HCEC 1CT (cell line): Measurements from ENCODE around the gene CPTP.

ENCODE experiments used
- DNase-seq: peaks from one replicate; pipeline ENCODE4 v3.0.0-alpha.2; 2017

Gene CPTP

DNA sequence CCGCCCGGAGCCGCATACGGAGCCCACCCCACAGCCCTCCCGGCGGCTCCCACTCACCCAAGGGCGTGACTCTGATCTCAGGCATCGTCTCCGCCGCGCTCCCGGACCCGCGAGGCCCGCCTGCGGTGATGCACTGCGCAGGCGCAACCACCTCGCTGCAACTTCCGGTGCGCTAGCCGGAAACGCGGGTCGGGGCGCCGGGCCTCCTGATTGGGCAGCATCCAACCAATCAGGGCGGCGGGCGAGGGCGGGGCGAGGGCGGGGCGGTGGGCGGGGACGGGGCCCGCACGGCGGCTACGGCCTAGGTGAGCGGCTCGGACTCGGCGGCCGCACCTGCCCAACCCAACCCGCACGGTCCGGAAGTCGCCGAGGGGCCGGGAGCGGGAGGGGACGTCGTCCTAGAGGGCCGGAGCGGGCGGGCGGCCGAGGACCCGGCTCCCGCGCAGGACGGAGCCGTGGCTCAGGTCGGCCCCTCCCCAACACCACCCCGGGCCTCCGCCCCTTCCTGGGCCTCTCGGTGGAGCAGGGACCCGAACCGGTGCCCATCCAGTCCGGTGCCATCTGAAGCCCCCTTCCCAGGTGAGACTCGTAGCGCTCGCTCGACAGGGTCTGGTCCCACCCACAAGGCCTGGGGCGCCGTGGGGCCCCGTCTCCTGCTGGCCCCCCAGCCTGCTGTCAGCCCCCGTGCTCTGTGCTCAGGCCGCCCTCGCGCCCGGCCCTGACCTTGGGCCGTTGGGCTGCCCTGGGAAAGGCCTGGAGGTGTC, at the start of gene CPTP, which contains the start of gene INTS11:
Gene CPTP, plus strand, starts transcription at position 279 of the 764 bp plus-strand sequence. CDS start 2,109 bp downstream, outside the sequence.
Gene INTS11, minus strand, starts transcription at position 137 of the 764 bp plus-strand sequence. Its CDS starts 52 bp downstream, at position 85.
- DNase-seq = peak; percentile 89

DNA sequence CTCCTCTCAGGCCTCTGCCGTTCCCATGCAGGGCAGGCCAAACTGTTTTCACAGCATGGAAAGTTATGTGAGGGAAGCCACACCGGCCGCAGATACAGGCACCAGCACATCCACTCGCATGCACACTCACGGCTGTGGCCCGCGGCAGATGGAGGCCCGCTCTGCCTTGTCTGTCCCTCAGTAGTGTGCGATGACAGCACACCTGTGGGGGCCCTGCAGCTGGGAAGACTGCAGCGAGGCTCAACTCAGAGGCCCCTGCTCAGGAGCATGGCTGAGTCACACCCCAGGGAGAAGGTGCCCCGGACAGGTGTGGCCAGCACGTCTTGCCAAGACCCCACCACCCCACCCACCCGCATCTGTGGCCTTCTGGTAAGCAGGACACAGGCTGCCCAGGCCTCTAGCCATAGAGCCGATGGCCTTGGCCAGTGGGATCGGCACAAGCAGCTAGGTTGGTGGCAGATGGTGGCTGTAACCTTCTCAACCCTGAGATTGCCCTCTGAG, 49.6 kb upstream of the CPTP start:
- DNase-seq = no peak

DNA sequence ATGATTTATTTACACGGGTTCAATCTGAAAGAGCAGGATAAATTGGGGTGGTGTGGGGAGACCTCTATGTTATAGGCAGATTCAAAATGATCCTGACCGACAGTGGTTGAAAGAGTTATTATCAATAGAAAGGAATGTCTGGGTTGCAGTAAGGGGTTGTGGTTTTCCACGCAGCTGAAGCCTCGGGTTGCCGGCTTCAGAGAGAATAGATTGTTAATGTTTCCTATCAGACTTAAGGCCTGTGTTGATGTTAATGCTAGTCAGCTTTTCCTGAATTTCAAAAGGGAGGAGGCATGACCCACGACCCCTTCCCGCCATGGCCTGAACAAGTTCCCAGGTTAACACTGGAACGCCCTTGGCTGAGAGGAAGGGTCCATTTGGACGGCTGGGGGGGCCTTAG, 48.8 kb upstream of the CPTP start:
- no peak for DNase-seq

DNA sequence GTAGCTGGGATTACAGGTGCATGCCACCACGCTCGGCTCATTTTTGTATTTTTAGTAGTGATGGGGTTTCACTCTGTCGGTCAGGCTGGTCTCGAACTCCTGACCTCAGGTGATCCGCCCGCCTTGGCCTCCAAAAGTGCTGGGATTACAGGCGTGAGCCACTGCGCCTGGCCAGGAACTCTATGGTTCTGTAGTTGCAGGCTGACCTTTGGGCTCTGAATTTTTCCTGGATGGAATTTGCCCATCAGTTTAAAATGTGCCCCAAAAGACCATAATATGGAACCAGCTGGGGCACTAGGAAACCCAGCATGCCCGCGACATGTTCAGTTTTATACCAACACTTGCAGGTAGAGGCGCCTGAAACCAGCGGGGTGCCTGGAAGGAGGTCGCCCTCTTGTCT, 46.0 kb upstream of the CPTP start:
- DNase-seq = no peak

DNA sequence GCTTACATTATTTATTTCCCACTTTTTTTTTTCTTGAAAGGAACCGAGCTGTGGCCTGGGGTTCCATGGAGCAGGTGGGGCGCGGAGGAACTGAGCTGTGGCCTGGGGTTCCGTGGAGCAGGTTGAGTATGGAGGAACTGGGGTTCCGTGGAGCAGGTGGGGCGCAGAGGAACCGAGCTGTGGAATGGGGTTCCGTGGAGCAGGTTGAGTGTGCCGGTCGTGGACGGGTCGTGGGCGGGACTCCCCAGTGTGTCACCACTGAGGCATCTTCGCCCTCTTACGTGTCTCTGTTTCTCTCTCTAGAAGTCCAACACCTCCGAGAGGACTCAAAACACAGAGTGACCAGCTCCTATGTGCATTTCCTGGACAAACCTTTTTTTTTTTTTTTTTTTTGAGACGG, 45.6 kb upstream of the CPTP start:
- no peak for DNase-seq

DNA sequence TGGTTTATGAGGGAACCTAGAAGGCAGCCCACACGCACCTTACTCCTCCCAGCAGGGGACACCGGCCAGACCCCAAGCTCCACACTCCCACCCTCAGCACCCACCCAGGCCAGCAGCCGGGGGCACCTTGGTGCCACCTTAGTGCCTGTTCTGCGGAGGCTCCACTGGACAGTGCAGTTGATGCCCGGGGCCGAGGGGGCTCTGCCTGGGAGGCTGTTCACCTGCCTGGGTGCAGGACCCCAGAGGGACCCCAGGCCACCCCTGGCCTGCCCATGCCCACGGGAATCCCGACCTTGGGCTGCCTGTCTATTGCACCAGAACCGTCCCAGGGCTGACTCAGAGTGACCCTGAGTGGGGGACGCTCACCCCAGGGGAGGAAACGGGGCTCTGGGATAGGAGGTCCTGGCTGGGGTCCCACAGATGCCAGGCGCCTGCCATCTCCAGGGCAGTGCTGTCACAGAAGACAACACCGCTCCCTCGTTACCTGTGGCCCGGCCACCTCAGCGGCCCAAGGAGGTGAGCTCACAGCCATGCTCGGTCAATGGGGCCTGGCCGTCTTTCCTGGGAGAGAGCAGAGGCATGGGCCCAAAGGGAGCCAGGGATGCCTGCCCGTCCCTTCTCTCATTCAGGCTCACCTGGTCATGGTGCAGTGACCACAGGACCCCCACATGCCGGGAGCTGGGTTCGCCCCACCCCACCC, 43.7 kb upstream of the CPTP start:
- DNase-seq = no peak

DNA sequence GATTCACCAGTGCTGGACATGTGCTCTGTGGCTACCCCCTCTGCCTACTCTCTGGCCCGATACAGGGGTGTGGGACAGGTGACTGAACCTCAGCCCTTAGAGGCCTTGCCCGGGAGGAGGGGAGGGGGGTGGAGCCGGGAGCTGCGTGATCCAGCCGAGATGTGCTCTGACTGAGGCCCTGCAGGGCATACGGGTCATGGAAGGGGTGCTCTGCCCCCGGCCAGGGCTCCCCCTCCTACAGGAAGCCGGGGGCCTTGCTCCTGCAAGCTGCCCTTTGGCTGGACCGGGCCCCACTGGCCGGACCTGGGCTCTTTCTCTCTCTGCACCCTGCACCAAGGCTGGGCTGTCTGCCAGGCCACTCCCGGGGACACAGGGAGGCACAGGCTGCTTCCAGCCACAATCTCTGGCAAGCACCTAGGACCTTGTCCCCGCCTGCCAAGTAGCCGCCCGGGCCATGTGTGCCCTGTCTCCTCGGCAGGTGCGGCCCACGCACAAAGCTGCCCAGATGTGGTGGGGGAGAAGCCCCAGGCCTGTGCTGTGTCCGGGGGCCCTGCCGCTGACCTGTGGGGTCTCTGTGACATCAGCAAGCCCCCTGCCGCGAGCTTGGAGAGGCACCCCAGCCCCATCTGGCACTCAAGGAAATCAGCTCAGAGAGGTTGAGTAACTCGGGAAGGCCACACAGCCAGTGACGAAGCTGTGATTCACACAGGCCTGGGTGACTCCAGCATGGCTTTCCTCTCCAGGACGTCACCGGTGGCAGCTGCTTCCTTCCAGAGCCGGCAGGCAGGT, 42.9 kb upstream of the CPTP start:
- peak; percentile 75 for DNase-seq

DNA sequence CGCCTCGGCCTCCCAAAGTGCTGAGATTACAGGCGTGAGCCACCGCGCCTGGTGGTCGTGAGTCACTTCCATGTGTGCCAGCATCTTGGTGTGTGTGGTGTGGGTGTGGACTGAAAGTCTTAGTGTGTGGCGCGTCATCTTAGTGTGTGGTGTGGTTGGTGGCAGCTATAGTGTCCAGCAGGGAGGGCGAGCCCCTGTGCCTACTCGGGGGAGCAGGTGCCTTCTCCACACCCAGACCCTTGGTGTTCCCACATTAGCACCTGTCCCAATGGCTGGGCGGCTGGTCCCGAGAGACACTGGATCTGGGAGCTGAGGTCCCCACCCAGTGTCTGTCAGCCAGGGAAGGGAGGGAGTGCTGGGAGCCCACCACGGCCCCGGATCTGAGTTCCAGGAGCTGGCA, 41.6 kb upstream of the CPTP start:
- peak; percentile 46 for DNase-seq

DNA sequence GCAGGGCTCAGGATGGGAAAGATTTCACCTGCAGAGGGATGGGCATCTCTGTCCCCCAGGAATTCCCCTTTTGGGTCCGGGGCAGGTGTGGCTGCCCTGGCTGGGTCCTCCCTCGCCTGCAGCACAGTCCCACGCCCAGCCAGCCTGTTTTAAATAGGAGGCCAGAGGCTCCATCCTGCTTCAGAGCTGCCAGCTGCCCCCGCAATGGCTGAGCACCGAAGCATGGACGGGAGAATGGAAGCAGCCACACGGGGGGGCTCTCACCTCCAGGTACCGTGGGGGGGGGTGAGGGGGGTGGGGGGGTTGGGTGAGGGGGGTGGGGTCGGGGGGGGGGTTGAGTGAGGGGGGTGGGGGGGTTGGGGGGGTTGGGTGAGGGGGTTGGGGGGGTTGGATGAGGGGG, 40.8 kb upstream of the CPTP start:
- DNase-seq = no peak

DNA sequence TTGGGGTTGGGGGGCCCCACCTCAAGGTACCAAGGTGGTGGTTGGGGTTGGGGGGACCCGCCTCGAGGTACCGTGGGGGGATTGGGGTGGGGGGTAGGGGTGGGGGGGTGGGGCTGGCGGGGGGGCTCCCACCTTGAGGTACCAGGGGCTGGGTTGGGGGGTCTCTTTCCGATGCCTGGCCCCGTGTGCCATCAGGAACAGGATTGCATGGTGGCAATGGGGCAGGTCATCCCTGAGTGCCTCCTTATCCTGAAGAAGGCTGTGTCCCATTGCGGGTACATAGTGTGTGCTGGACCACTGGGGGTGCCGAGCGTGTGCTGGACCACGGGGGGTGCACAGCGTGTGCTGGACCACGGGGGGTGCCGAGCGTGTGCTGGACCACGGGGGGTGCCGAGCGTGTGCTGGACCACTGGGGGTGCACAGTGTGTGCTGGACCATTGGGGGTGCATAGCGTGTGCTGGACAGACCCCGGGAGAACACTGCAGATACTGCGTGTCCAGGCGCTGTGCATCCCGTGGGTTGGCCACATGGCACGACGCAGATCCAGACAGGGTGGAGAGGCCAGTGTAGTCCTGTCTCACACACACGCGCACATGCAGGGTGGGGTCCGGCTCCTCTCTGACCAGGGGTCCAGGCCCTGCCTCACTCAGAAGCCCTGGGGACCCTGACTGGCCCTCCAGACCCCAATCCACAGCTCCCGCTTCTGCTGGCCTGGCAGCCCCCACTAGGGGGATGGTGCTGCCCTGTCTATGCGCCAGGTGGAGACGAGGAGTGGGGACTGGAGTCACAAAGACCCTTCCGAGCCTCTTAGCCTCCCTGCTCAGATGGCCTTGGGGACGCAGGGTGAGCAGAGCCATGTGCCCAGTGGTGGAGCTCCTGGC, 40.1 kb upstream of the CPTP start:
- DNase-seq = no peak

DNA sequence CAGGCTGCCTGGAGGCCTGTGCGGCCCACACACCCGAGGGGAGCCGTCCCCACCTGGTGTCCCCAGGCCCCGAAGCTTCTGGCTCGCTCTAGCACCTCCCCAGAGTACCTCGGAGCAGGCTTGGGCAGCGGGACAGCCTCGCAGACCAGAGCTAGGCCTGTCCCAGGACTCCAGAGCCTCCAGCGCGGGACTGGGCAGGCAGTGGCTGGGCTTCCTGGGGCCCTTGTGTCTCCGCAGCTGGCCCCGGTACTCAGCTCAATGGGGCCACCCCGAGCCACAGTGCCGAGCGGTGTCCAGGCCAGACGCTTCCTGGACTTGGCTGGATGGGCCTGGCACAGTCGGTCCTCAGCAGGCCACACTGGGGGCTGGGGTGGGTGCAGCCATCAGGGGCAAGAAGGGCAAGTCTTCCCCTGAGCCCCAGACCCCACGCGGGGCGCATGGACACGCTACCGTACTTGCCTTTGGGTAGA, 39.5 kb upstream of the CPTP start:
- DNase-seq = no peak

DNA sequence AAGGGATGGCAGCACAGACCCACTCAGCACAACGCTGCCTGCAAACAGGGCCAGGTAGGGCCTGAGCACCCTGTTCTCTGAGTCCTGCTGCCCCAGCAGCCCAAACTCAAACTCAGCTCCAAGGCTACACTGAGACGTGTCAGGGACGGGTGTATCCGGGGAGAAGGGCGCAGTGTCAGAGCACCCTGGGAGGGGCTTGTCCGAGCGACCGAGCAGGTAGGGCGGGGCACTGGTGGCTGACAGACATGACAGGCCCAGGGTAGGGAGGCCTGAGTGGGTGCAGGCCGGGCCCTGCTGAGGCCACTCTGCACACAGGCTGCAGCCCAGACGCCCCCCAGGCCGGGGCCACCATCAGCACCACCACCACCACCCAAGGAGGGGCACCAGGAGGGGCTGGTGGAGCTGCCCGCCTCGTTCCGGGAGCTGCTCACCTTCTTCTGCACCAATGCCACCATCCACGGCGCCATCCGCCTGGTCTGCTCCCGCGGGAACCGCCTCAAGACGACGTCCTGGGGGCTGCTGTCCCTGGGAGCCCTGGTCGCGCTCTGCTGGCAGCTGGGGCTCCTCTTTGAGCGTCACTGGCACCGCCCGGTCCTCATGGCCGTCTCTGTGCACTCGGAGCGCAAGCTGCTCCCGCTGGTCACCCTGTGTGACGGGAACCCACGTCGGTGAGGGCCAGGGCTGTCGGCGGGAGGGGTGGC, 38.8 kb upstream of the CPTP start:
- no peak for DNase-seq

DNA sequence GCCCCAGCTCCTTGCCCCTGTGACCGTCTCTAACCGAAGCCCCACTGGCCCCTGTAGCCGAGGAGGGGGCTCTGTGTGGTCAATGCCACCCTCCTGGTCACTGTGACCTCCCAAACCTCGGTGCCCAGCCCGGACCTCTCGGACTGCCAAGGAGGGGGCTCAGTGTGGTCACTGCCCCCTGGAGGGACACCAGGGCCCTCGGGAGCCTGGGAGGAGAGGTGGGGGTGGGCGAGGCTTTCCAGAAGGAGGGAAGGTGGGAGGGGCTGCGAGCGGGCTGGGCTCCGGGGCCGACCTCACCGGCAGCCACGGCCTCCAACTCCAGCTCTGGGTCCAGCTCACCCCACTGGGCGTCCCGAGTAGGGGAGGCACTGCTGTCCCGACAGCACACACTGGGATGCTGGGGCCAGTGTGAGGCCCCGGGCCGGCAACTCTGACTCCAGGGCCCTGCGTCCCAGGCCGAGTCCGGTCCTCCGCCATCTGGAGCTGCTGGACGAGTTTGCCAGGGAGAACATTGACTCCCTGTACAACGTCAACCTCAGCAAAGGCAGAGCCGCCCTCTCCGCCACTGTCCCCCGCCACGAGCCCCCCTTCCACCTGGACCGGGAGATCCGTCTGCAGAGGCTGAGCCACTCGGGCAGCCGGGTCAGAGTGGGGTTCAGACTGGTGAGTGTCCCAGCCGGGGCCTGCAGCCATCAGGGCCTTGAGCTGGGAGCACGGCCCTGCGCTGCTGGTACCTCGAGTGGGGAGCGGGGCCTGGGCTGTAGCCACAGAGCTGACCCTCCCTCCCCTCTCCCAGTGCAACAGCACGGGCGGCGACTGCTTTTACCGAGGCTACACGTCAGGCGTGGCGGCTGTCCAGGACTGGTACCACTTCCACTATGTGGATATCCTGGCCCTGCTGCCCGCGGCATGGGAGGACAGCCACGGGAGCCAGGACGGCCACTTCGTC, 38.0 kb upstream of the CPTP start:
- DNase-seq = no peak

DNA sequence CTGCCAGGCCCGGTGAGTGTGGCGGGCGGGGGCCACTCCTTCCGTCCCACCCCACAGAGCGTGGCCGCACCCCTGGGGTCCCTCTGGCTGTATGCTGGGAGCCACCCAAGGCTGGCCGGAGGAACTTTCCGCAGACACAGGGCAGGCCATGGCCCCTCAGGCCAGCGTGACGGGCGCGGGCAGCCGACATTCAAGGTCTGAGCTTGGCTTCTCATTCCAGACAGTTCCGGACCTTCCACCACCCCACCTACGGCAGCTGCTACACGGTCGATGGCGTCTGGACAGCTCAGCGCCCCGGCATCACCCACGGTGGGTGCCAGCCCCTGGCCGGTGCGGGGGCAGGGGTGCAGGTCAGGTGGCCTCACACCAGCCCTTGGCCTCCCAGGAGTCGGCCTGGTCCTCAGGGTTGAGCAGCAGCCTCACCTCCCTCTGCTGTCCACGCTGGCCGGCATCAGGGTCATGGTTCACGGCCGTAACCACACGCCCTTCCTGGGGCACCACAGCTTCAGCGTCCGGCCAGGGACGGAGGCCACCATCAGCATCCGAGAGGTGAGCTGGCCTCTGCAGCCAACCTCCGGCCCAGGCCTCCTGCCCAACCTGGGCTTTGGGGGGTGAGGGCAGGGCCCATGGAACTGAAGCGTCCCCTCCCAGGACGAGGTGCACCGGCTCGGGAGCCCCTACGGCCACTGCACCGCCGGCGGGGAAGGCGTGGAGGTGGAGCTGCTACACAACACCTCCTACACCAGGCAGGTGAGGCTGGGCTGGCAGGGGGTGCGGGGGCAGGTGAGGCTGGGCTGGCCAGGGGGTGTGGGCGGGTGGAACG, 37.1 kb upstream of the CPTP start:
- no peak for DNase-seq

DNA sequence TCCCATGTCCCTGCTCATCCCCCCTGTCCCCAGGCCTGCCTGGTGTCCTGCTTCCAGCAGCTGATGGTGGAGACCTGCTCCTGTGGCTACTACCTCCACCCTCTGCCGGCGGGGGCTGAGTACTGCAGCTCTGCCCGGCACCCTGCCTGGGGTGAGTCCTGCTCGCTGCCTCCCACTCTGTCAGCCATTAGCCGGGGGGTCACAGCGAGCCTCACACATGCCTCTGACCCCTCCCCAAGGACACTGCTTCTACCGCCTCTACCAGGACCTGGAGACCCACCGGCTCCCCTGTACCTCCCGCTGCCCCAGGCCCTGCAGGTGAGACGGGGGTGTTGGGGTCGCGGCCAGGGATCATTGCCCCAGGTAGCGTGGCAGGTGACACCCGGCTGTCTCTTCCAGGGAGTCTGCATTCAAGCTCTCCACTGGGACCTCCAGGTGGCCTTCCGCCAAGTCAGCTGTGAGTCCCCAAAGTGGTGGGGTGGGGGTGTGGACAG, 34.3 kb upstream of the CPTP start:
- DNase-seq = no peak

DNA sequence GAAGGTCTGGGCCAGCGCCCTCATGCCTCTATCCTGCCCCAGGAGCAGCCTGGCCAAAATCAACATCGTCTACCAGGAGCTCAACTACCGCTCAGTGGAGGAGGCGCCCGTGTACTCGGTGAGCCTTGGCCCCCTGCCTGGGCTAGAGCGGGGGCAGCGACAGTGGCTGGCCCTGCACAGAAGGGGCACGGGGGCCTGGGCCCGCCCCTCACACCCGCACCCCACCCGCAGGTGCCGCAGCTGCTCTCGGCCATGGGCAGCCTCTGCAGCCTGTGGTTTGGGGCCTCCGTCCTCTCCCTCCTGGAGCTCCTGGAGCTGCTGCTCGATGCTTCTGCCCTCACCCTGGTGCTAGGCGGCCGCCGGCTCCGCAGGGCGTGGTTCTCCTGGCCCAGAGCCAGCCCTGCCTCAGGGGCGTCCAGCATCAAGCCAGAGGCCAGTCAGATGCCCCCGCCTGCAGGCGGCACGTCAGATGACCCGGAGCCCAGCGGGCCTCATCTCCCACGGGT, 33.5 kb upstream of the CPTP start:
- DNase-seq = no peak

DNA sequence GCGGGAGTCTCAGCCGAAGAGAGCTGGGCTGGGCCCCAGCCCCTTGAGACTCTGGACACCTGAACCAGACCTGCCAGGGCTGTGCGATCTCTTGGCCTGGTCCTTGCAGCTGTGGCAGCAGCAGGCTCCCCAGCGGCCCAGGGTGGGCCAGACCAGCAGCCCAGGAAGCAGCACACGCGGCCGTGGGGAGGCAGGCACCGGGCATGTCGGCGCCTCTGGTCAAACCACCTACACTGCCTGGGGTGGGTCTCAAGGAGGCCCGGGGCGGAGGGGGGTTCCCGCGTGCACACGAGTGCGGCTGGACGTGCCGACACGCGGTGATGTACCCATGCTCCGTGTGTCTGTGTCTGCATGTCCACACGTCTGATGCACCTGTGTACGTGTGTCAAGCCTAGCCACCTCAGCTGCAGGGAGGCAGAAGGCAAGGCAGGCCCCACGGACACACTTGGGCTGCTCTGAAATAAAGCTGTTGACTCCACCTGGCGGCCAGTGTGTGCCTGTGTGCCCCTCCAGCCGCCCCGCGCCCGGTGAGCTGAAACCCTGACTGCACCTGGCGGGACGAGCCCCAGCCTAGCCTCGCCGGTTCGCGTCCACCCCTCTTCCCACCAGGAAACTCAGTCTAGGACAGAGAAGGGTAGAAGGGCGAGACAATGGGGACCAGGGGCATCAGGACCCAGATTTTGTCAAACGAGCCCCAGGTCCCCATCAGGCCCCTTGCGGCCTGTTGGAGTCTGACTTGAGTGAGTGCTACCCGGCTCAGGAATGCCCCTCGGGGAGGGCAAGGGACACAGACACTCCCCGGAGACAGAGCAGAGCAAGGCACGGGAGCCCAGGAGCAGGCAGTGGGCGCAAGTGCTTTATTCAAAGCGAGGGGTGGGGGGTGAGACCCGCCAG, 32.8 kb upstream of the CPTP start:
- no peak for DNase-seq

DNA sequence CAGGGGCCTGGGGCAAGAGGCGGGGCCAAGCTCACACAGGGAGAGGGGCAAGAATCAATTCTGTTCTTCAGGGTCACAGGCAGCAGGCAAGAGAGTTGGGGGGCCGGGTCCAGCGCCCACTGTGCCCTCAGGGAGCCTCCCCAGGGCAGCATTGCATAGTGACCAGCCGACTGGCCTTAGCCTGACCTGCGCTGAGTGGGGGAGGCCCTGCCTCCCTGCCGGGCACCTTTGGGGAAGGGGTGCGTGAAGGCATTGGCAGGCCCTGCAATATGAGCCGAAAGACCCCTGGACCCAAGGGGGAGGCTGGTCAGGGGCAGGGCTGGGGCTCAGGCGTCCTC, 32.2 kb upstream of the CPTP start:
- no peak for DNase-seq
